ENCODE results near the gene PLG.

DNA sequence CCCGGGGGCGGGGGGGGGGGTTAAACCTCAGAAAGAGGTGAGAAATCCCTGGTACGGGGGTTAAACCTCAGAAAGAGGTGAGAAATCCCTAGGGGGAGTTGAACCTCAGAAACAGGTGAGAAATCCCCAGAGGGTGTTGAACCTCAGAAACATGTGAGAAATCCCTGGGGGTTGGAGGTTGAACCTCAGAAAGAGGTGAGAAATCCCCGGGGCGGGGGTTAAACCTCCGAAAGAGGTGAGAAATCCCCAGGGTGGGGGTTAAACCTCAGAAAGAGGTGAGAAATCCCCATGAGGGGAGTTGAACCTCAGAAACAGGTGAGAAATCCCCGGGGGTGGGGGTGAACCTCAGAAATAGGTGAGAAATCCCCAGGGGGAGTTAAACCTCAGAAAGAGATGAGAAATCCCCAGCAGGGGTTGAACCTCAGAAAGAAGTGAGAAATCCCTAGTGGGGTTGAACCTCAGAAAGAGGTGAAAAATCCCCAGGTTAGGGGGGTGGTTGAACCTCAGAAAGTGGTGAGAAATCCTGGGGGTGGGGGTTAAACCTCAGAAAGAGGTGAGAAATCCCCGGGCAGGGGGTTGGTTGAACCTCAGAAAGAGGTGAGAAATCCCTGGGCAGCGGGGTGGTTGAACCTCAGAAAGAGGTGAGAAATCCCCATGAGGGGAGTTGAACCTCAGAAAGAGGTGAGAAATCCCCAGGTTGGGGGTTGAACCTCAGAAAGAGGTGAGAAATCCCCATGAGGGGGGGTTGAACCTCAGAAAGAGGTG is 87.4 kb downstream of the PLG start:
- TF ChIP-seq, protein P1, sequence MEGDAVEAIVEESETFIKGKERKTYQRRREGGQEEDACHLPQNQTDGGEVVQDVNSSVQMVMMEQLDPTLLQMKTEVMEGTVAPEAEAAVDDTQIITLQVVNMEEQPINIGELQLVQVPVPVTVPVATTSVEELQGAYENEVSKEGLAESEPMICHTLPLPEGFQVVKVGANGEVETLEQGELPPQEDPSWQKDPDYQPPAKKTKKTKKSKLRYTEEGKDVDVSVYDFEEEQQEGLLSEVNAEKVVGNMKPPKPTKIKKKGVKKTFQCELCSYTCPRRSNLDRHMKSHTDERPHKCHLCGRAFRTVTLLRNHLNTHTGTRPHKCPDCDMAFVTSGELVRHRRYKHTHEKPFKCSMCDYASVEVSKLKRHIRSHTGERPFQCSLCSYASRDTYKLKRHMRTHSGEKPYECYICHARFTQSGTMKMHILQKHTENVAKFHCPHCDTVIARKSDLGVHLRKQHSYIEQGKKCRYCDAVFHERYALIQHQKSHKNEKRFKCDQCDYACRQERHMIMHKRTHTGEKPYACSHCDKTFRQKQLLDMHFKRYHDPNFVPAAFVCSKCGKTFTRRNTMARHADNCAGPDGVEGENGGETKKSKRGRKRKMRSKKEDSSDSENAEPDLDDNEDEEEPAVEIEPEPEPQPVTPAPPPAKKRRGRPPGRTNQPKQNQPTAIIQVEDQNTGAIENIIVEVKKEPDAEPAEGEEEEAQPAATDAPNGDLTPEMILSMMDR (conservative IDR thresholded peaks at IDR 0.05 in 1 of 2, IDR thresholded peaks at IDR 0.05 in 1 of 2; ENCODE audit: low read depth in 1 of 2, low read length in 2 of 2), result no peak
- TF ChIP-seq EZH2 (IDR thresholded peaks at IDR 0.05; ENCODE audit: low read length, missing control alignments), result no peak

All from fibroblast of lung (primary cell).